ENCODE results near the gene ARSA. TPM values are rescaled to one million over a fixed set of nuclear protein-coding genes. Genes with fewer than 3 reads are reported as not detected.

ARSA gene
- total and polyA plus RNA-seq, 2 donors (not counting 3 experiments of a cell fraction or from before 2014, with no cell fraction given) = 22.3 to 33.6 TPM

DNA sequence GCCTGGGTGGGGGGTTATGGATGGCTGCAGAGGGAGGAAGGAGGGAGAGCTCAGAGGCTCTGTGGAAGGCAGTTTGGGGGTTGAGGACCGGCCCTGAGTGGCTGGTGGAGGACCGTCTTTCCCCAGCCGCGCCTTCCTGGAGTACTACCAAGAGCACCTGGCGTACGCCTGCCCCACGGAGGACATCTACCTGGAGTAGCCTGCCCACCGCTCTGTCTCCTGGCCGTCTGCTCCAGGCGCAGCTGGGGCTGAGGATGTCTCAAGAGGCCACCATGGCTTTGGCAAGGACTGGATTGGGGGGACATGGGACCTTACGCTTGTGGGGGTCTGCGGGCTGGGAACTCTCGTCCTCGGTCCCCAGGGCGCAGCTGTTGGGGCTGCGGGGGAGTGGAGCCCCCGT, 17.4 kb downstream of the ARSA start:
- Histone ChIP-seq H3K4me2 (ENCODE audit: insufficient read depth, low read length) (no peak overlapping the region), H3K4me1 (ENCODE audit: control insufficient read depth, extremely low read depth, insufficient read depth, low read length) (no peaks in the 10 kb centered on the region), H3K9me3 (replicated peaks; ENCODE audit: control insufficient read depth, insufficient read depth, low read length) (no peaks in the 10 kb centered on the region), H3K9me1 (replicated peaks; ENCODE audit: control insufficient read depth, extremely low read depth, insufficient read depth, low read length) (no peaks in the 10 kb centered on the region), H3K9ac (replicated peaks; ENCODE audit: extremely low read depth, insufficient read depth, low read length) (no peak overlapping the region), H3K36me3 (ENCODE audit: control insufficient read depth in 2 of 2, extremely low read depth in 1 of 2, insufficient read depth in 2 of 2, low read length in 2 of 2) (no peaks in the 10 kb centered on the region), H3K79me2 (ENCODE audit: control insufficient read depth, insufficient read depth, low read length) (no peaks in the 10 kb centered on the region), H3K27ac (ENCODE audit: insufficient read depth, low read depth, low read length) (no peak overlapping the region), H3K4me3 (replicated peaks in 1 of 3; ENCODE audit: insufficient read depth in 1 of 3, low read depth in 1 of 3, low read length in 3 of 3) (no peak overlapping the region), H4K20me1 (replicated peaks; ENCODE audit: control insufficient read depth, extremely low read depth, insufficient read depth, low read length) (no peaks in the 10 kb centered on the region), H2AFZ (ENCODE audit: low read depth, low read length) (no peak overlapping the region), H3K27me3 (ENCODE audit: control insufficient read depth in 2 of 2, insufficient read depth in 2 of 2, low read length in 2 of 2) (peaks cover 3 to 4% of the 10 kb centered on the region in 2 experiments)
- POLR2A ChIA-PET = no interaction called here
- intact Hi-C loops (cut with micrococcal nuclease) = no loop called here
- TF ChIP-seq MYC (IDR thresholded peaks at IDR 0.05; ENCODE audit: low read depth, low read length) (no peak), FOS (IDR thresholded peaks at IDR 0.05; ENCODE audit: borderline replicate concordance, insufficient read depth, low read length) (no peak), POLR2AphosphoS5 (IDR thresholded peaks at IDR 0.05; ENCODE audit: insufficient read depth, low read depth, low read length) (no peak), GATA2 (IDR thresholded peaks at IDR 0.05; ENCODE audit: insufficient read depth, insufficient read length, low read depth, low read length) (no peak), EZH2 (IDR thresholded peaks at IDR 0.05; ENCODE audit: borderline replicate concordance, low read depth, low read length, severe bottlenecking) (no peak), JUN (IDR thresholded peaks at IDR 0.05; ENCODE audit: borderline replicate concordance, insufficient read depth, insufficient read length, low read depth) (no peak)
- TF ChIP-seq, protein P1, sequence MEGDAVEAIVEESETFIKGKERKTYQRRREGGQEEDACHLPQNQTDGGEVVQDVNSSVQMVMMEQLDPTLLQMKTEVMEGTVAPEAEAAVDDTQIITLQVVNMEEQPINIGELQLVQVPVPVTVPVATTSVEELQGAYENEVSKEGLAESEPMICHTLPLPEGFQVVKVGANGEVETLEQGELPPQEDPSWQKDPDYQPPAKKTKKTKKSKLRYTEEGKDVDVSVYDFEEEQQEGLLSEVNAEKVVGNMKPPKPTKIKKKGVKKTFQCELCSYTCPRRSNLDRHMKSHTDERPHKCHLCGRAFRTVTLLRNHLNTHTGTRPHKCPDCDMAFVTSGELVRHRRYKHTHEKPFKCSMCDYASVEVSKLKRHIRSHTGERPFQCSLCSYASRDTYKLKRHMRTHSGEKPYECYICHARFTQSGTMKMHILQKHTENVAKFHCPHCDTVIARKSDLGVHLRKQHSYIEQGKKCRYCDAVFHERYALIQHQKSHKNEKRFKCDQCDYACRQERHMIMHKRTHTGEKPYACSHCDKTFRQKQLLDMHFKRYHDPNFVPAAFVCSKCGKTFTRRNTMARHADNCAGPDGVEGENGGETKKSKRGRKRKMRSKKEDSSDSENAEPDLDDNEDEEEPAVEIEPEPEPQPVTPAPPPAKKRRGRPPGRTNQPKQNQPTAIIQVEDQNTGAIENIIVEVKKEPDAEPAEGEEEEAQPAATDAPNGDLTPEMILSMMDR (IDR thresholded peaks at IDR 0.05; ENCODE audit: extremely low read depth in 1 of 2, insufficient read depth in 1 of 2, low read depth in 1 of 2, low read length in 2 of 2) = no peak
- dilution Hi-C loops (cut with MboI; ENCODE audit: extremely low pct_ligation_motif_present, low sequenced_read_pairs) = no loop called here
- no peak for FAIRE-seq
- no peak for DNase-seq (ENCODE audit: low read depth, low spot score)
- CTCF ChIA-PET = no interaction called here
- no TSS peak for BruUV-seq (replicated peaks)
